Suppressor macrophage treated with lipopolysaccharide for 4 hours (primary cell): Measurements from ENCODE around the gene TESK2.
A peak's percentile ranks its signal among the peaks of the same experiment; 100 is the strongest.

Source experiments
- DNase-seq: peaks from one replicate; pipeline ENCODE4 v3.0.0-alpha.2; 2020

Gene TESK2

DNA sequence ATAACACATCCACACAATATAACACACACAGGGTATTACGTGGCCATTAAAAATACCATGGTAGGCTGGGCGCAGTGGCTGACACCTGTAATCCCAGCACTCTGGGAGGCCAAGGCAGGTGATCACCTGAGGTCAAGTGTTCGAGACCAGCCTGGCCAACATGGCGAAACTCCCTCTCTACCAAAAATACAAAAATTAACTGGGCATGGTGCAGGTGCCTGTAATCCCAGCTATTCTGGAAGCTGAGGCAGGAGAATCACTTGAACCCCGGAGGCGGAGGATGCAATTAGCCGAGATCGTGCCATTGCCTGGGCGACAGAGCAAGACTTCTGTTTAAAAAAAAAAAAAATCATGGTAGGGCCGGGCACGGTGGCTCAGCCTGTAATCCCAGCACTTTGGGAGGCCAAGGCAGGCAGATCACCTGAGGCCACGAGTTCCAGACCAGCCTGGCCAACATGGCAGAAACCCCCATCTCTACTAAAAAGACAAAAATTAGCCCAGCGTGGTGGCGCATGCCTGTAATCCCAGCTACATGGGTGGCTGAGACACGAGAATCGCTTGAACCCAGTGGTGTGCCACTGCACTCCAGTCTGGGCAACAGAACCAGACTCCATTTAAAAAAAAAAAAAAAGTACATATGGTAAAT lies 188.3 kb downstream of the TESK2 start:
- DNase-seq = no peak

DNA sequence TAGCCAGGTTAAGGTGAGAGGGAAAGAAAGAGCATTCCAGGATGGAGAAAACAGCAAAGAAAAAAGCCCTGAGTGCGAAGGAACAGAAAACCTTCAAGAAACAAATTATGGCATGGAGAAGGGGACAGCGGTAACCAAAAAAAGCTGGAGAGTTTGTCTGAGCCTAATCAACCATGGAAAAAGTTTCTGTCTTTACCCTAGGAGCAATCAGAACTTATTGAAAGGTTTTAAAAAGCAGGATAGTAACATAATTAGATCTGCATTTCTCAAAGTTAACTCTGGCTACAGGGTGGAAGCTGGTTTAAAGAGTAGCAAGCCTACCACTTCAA lies 190.3 kb downstream of the TESK2 start:
- no peak for DNase-seq

DNA sequence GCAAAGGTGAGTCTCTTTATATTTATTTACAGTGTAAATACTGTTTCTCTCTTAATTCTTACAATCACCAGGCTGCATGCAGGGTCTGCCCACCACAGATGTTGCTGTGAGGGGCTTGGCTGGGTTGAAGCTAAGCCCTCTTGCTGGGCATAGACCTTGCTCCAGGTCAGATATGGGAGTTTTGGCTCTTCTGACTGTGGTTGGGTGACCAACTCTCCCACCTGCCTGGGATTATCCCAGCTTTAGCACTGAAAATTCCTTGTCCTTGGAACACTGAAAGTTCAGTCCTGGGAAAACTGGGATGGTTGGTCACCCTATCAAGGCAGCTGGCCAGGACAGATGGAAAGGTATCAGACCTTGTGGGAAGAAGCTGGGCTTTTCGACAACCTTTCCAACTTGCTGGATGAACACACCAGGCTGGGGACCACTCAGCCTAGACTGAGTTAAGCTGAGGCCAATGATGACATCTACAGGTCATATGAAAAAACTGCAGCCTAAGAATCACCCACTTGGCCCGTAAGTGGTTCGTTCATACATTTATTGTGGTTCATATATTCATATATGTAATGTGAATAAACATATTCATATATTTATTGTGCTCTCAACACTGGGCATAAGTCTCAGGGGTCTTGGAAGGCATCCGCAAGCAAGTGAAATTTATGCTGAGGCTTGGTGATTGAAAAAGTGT lies 190.8 kb downstream of the TESK2 start:
- DNase-seq = peak; percentile 78

DNA sequence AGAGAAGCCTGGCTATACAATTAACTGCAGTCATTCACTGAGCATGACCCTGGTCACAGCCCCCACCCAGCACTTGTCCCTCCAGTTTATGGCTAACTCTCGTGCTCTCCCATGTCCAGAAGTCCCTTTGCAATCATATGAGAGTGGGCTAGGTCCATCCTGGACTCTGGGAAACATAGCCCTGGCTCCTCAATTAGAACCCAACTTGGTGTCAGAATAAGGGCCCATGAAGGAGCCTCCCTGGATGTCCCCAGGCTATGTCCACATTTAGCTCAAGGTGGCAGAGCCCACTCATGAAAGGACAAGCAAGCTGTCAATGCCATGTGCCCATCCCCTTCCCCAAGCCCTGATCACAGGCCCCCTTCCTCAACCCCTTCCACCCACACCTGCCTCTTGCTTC lies 191.7 kb downstream of the TESK2 start:
- no peak for DNase-seq

DNA sequence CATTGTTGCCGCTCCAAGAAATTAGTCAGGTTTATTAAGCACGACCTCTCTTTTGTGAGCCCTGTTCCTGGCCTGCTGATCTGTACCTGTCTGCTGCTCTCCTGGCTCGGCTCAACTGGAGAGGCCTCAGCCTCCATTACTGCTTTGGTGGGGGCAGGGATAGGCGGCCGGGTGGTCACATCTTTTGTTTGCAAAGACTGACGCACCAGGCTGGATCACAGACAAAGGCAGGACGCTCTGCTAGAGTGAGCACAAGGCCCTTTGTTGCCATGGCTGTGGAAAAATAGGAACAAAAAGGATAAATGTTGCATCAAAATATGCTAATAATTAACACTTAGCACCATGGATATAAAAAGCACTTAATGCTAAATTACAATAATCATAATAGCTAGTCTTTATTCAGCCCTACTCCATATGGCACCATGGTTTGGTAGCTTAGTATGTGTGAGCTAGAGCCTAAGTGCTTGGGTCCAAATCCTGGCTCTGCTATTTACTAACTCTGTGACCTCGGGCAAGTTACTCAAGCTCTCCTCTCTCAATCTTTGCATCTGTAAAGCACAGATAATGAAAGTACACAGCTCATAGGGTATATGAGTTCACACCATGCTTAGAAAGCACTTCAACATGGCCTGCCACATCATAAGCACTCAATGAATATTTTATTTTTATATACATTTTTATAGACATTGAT lies 193.2 kb downstream of the TESK2 start:
- no peak for DNase-seq
